ENCODE data around the gene EEF2.
"Not testable (repeated sequence)": the region's sequence is repeated elsewhere in the genome, so short reads cannot be mapped to it uniquely, and the experiment has no call there.

EEF2 gene

DNA sequence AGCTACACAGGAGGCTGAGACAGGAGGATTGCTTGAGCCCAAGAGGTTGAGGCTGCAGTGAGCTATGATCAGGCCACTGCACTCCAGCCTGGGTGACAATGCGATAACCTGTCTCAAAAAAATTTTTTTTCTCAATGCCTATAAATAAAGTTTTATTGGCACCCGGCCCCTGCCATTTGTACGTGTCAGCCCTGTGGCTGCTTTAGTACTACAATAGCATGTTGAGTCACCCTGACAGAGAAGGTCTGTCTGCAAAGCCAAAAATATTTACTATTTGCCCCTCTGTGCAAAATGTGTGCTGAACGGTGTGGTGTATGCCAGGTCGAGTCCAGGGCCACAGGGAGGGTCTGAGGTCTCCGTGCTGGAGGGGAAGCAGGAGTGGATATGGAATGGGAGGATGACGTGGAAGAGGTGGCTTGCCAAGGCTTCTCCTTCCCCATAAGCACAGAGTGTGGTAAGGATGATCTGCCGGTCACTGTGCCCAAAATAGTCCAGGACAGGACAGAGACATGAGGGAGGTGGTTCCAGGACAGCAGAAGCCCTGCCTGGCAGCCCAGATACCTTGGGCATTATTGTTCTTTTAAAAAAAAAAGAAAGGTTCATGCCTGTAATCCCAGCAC lies 42.4 kb downstream of the EEF2 start:
- DNase-seq, result no peak
- TF ChIP-seq GATA1 (IDR thresholded peaks at IDR 0.05; ENCODE audit: low read depth, low read length), result no peak
- no peak for TF ChIP-seq POLR2A (IDR thresholded peaks at IDR 0.05; ENCODE audit: low read length)

DNA sequence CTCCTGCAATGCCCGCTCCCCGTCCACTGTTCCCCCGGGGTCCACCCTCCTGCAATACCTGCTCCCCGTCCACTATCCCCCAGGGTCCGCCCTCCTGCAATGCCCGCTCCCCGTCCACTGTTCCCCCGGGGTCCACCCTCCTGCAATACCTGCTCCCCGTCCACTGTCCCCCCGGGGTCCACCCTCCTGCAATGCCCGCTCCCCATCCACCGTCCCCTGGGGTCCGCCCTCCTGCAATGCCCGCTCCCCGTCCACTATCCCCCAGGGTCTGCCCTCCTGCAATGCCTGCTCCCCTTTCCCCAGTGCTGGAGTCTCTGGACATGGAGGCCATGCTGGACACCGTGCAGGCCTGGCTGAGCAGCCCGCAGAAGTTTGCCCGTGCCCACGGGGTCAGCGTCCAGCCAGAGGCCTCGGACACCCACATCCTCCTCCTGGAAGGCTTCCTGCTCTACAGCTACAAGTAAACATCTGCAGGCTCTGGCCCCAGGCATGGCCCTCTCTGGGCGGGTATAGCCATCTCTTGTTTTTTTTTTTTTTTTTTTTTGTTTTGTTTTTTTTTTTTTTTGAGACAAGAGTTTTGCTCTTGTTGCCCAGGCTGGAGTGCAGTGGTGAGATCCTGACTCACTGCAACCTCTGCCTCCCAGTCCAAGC lies 46.8 kb downstream of the EEF2 start:
- DNase-seq, result not testable (repeated sequence)

- no peak for DNase-seq
- TF ChIP-seq POLR2A (IDR thresholded peaks at IDR 0.05; ENCODE audit: low read length), result no peak
- TF ChIP-seq GATA1 (IDR thresholded peaks at IDR 0.05; ENCODE audit: low read depth, low read length), result no peak
Observed at GRCh38 chr19:3936506-3937442, 48.5 kb downstream of the EEF2 start.

- TF ChIP-seq GATA1 (IDR thresholded peaks at IDR 0.05; ENCODE audit: low read depth, low read length), result no peak
- no peak for TF ChIP-seq POLR2A (IDR thresholded peaks at IDR 0.05; ENCODE audit: low read length)
- no peak for DNase-seq
Observed at GRCh38 chr19:3932931-3933810, 52.1 kb downstream of the EEF2 start, which contains the start of gene NMRK2. TSS of gene NMRK2 (plus strand) at chr19:3933069. CDS start at chr19:3933672, 603 bp downstream.

GRCh38 chr19:3931041-3931440 lies 54.2 kb downstream of the EEF2 start:
- DNase-seq, result no peak
- TF ChIP-seq GATA1 (IDR thresholded peaks at IDR 0.05; ENCODE audit: low read depth, low read length), result no peak
- TF ChIP-seq POLR2A (IDR thresholded peaks at IDR 0.05; ENCODE audit: low read length), result no peak

Data from erythroblast (primary cell).